Right renal pelvis (tissue), 4 donors: Measurements from ENCODE around the gene KCND2. TPM values are rescaled to one million over a fixed set of nuclear protein-coding genes. Genes with fewer than 3 reads are reported as not detected.
"Not testable (repeated sequence)": the region's sequence is repeated elsewhere in the genome, so short reads cannot be mapped to it uniquely, and the experiment has no call there.

Source experiments
- DNase-seq, 4 donors: peaks; one replicate each; pipeline ENCODE4 v3.0.0-alpha.2; 2013; ENCODE audit warnings: low read depth in 4 of 4, low spot score in 3 of 4, missing footprints in 1 of 4
- polyA plus RNA-seq, 4 donors: library from polyadenylated mRNA; unstranded; fragments of 120-200 nt; gene quantifications; one replicate each; pipeline ENCODE4 v1.2.1, GENCODE V29; 2013; ENCODE audit not compliant: insufficient read length in 4 of 4

The KCND2 gene
- polyA plus RNA-seq, 4 donors = 1.0 to 2.4 (median 1.7) TPM

- DNase-seq = no peak
Measured at GRCh38 chr7:120731271-120731670, 458.3 kb downstream of the KCND2 start.

- DNase-seq = no peak
Measured at GRCh38 chr7:120732256-120732655, 459.3 kb downstream of the KCND2 start.

GRCh38 chr7:120733143-120733542, 460.2 kb downstream of the KCND2 start:
- no peak for DNase-seq

- no peak for DNase-seq
Measured at GRCh38 chr7:120733835-120734234, 460.9 kb downstream of the KCND2 start.

GRCh38 chr7:120735791-120736190, 462.8 kb downstream of the KCND2 start:
- peak in 1 of 4 donors; percentile 2 for DNase-seq

GRCh38 chr7:120738816-120739215, 465.8 kb downstream of the KCND2 start:
- DNase-seq = no peak

GRCh38 chr7:120740348-120740747, 467.4 kb downstream of the KCND2 start:
- peak in 1 of 4 donors; percentile 2 for DNase-seq

- no peak for DNase-seq
Measured at GRCh38 chr7:120741371-120742042, 468.5 kb downstream of the KCND2 start.

- DNase-seq = no peak
Measured at GRCh38 chr7:120742372-120742771, 469.4 kb downstream of the KCND2 start.

- DNase-seq = no peak
Measured at GRCh38 chr7:120743128-120743527, 470.2 kb downstream of the KCND2 start.

GRCh38 chr7:120760050-120760449, 487.1 kb downstream of the KCND2 start:
- DNase-seq = no peak

GRCh38 chr7:120760851-120761250, 487.9 kb downstream of the KCND2 start:
- no peak for DNase-seq

GRCh38 chr7:120770206-120770605, 497.2 kb downstream of the KCND2 start:
- no peak for DNase-seq

GRCh38 chr7:120774481-120774880, 501.5 kb downstream of the KCND2 start:
- DNase-seq = no peak

GRCh38 chr7:120775755-120776154, 502.8 kb downstream of the KCND2 start:
- no peak for DNase-seq

- DNase-seq = not testable (repeated sequence)
Measured at GRCh38 chr7:120779078-120779477, 506.1 kb downstream of the KCND2 start.

- DNase-seq = not testable (repeated sequence)
Measured at GRCh38 chr7:120780451-120780850, 507.5 kb downstream of the KCND2 start.

GRCh38 chr7:120780938-120781337, 508.0 kb downstream of the KCND2 start:
- DNase-seq = no peak

GRCh38 chr7:120781924-120782323, 508.9 kb downstream of the KCND2 start:
- DNase-seq = not testable (repeated sequence)

GRCh38 chr7:120783273-120783672, 510.3 kb downstream of the KCND2 start:
- DNase-seq = no peak

GRCh38 chr7:120783721-120784120, 510.7 kb downstream of the KCND2 start:
- no peak for DNase-seq

GRCh38 chr7:120785095-120785494, 512.1 kb downstream of the KCND2 start:
- DNase-seq = no peak
